TTC549 (cell line): ENCODE measurements around the gene CDK14.
"Not testable (repeated sequence)": the region's sequence is repeated elsewhere in the genome, so short reads cannot be mapped to it uniquely, and the experiment has no call there.

Experiments used
- FAIRE-seq: peaks from 2 replicates; lab custom pipeline; 2012; peaks lifted over from hg19 to GRCh38; lab: Jason Lieb, UNC

Gene CDK14

GRCh38 chr7:90597563-90598253 is 1.6 kb downstream of the CDK14 start:
- no peak for FAIRE-seq

- no peak for FAIRE-seq
Measured at GRCh38 chr7:90599038-90599437, 2.9 kb downstream of the CDK14 start.

GRCh38 chr7:90599892-90600555 is 3.9 kb downstream of the CDK14 start:
- no peak for FAIRE-seq

GRCh38 chr7:90602303-90602702 is 6.2 kb downstream of the CDK14 start:
- FAIRE-seq: no peak

- FAIRE-seq: no peak
Measured at GRCh38 chr7:90603346-90603745, 7.2 kb downstream of the CDK14 start.

- no peak for FAIRE-seq
Measured at GRCh38 chr7:90604383-90604782, 8.3 kb downstream of the CDK14 start.

- no peak for FAIRE-seq
Measured at GRCh38 chr7:90605055-90605454, 8.9 kb downstream of the CDK14 start.

GRCh38 chr7:90607196-90607595 is 11.1 kb downstream of the CDK14 start:
- no peak for FAIRE-seq

- FAIRE-seq: no peak
Measured at GRCh38 chr7:90610105-90610504, 14.0 kb downstream of the CDK14 start.

- no peak for FAIRE-seq
Measured at GRCh38 chr7:90611115-90611514, 15.0 kb downstream of the CDK14 start.

GRCh38 chr7:90613088-90613498 is 17.0 kb downstream of the CDK14 start:
- FAIRE-seq: no peak

GRCh38 chr7:90617442-90617841 is 21.3 kb downstream of the CDK14 start:
- FAIRE-seq: no peak

GRCh38 chr7:90618876-90619275 is 22.8 kb downstream of the CDK14 start:
- FAIRE-seq: no peak

- FAIRE-seq: no peak
Measured at GRCh38 chr7:90621125-90621746, 25.1 kb downstream of the CDK14 start.

GRCh38 chr7:90621747-90622140 is 25.6 kb downstream of the CDK14 start:
- no peak for FAIRE-seq

- no peak for FAIRE-seq
Measured at GRCh38 chr7:90622670-90623069, 26.5 kb downstream of the CDK14 start.

- no peak for FAIRE-seq
Measured at GRCh38 chr7:90624225-90624911, 28.2 kb downstream of the CDK14 start.

- FAIRE-seq: no peak
Measured at GRCh38 chr7:90625051-90625450, 28.9 kb downstream of the CDK14 start.

GRCh38 chr7:90625562-90625961 is 29.4 kb downstream of the CDK14 start:
- FAIRE-seq: no peak

- FAIRE-seq: no peak
Measured at GRCh38 chr7:90626013-90626412, 29.9 kb downstream of the CDK14 start.

GRCh38 chr7:90629297-90629918 is 33.3 kb downstream of the CDK14 start:
- no peak for FAIRE-seq

GRCh38 chr7:90631502-90631901 is 35.4 kb downstream of the CDK14 start:
- no peak for FAIRE-seq

- FAIRE-seq: not testable (repeated sequence)
Measured at GRCh38 chr7:90639683-90640082, 43.6 kb downstream of the CDK14 start.
